ENCODE data around the gene CAMK2B. TPM values are rescaled to one million over a fixed set of nuclear protein-coding genes. Genes with fewer than 3 reads are reported as not detected.

CAMK2B gene
- total RNA-seq, 4 donors from 2014 or later, result 0.89 to 5.1 (median 1.2) TPM

DNA sequence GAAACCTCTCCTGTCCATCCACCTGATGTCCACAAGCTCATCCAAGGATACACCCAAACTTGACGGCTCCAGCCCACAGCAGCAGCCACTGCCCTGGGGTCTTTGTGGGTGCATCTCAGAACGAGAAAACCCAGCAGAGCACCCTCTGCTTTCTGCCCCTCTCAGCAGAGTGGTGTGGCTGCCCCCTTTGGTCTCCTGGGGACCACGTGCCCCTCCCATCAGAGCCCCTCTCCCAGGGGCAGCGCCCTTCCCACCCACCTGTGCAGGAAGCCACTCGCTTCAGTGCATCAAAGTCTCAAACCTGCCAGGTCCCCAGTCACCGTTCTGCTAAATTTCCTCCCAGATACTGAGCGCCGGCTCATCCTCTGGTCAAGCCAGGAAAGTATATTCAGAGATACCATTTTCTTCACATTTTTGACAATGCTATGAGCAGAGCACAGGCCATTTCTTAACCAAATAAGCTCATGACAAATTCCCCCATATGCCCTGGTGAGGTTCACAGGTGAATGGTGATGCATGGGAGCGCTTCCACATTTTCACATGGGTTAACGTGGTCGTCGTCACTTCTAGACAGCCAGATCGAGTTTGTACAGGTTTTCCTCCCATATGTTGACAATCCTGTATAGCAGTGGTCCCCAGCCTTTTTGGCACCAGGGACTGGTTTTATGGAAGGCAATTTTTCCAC is 32.4 kb downstream of the CAMK2B start:
- Histone ChIP-seq H3K27ac (no peak overlapping the region), H3K4me1 (no peaks in the 10 kb centered on the region), H3K27me3 (peaks cover 21% of the 10 kb centered on the region), H3K9me3 (no peaks in the 10 kb centered on the region), H3K36me3 (no peaks in the 10 kb centered on the region), H3K4me3 (no peak overlapping the region)
- WGBS, result 79% methylated on average over 10 of the region's 13 CpGs
- peak; percentile 35 to 69 for DNase-seq (ENCODE audit: low spot score in 2 of 2)
- TF ChIP-seq EP300 (IDR thresholded peaks at IDR 0.05), result no peak
- TF ChIP-seq POLR2AphosphoS5 (IDR thresholded peaks at IDR 0.05), result no peak
- TF ChIP-seq POLR2A (IDR thresholded peaks at IDR 0.05), result no peak
- TF ChIP-seq, protein P1, sequence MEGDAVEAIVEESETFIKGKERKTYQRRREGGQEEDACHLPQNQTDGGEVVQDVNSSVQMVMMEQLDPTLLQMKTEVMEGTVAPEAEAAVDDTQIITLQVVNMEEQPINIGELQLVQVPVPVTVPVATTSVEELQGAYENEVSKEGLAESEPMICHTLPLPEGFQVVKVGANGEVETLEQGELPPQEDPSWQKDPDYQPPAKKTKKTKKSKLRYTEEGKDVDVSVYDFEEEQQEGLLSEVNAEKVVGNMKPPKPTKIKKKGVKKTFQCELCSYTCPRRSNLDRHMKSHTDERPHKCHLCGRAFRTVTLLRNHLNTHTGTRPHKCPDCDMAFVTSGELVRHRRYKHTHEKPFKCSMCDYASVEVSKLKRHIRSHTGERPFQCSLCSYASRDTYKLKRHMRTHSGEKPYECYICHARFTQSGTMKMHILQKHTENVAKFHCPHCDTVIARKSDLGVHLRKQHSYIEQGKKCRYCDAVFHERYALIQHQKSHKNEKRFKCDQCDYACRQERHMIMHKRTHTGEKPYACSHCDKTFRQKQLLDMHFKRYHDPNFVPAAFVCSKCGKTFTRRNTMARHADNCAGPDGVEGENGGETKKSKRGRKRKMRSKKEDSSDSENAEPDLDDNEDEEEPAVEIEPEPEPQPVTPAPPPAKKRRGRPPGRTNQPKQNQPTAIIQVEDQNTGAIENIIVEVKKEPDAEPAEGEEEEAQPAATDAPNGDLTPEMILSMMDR (IDR thresholded peaks at IDR 0.05), result no peak

DNA sequence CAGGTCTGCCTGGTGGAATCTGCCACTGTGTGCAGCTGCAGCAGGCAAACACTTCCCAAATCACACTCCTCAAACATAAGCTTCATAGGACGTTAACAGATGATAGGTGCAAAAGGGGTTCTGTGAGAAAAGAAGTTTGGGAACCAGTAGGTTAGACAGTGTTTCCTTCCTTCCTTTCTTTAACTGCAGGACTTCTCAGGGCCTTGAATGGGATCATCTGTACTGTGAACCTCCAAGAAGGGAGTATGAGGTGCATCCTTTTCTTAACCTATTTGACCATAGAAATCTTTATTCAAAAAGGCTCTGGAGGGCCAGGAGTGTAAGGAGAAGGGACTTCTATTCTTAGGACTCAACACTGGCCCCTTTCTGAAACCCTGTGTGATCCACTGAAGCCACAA is 33.0 kb downstream of the CAMK2B start:
- no peaks in the 10 kb centered on the region for H3K9me3 ChIP-seq
- no peaks in the 10 kb centered on the region for H3K36me3 ChIP-seq
- no peak overlapping the region for H3K4me3 ChIP-seq
- peaks cover 21% of the 10 kb centered on the region for H3K27me3 ChIP-seq
- DNase-seq (ENCODE audit: low spot score in 2 of 2), result no peak
- no peak for TF ChIP-seq POLR2AphosphoS5 (IDR thresholded peaks at IDR 0.05)
- no peak for TF ChIP-seq EP300 (IDR thresholded peaks at IDR 0.05)
- TF ChIP-seq POLR2A (IDR thresholded peaks at IDR 0.05), result no peak
- TF ChIP-seq, protein P1 (IDR thresholded peaks at IDR 0.05), result no peak
- 81% methylated on average over 1 of the region's 1 CpG for WGBS
- H3K27ac ChIP-seq, result no peak overlapping the region
- H3K4me1 ChIP-seq, result no peaks in the 10 kb centered on the region

- no peak overlapping the region for H3K27ac ChIP-seq
Measured at GRCh38 chr7:44291733-44292419, 33.5 kb downstream of the CAMK2B start.

DNA sequence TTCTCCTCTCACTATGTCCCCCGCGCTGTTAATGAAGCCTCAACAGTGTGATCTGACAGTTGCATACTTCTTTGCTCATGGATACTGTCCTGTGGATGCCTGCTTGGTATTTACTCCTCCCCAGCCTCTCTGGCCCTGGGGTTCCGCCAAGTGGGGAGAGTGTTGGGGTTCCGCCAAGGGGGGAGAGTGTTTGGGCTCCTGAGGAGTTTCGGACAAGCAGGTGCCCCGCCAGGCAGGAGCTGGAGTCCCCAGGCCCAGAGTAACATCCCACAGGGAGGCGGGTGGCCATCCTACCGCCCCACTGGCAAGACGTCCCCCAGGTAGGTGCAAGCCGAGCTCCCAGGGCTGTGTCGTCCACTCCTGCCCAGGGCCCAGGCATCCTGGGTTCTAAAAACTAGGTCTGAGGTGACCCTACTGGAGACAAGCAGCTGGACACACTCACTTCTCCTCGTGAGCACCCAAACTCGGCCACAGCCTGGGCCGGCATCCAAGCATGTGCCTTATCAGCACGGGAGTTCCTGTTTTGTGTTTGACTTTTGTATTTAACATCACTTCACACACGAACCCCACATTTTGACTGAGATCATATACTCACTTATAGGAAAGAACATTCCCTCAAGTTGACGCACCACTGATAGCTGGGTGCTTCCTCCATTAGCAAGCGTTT is 34.2 kb downstream of the CAMK2B start:
- WGBS, result 73% methylated on average over 15 of the region's 18 CpGs
- H3K4me1 ChIP-seq, result no peaks in the 10 kb centered on the region
- peaks cover 21% of the 10 kb centered on the region for H3K27me3 ChIP-seq
- TF ChIP-seq, protein P1 (IDR thresholded peaks at IDR 0.05), result no peak
- TF ChIP-seq POLR2AphosphoS5 (IDR thresholded peaks at IDR 0.05) (no peak), POLR2A (IDR thresholded peaks at IDR 0.05) (no peak), EP300 (IDR thresholded peaks at IDR 0.05) (no peak)
- no peak overlapping the region for H3K27ac ChIP-seq
- H3K4me3 ChIP-seq, result no peak overlapping the region
- no peaks in the 10 kb centered on the region for H3K9me3 ChIP-seq
- no peaks in the 10 kb centered on the region for H3K36me3 ChIP-seq
- DNase-seq (ENCODE audit: low spot score in 2 of 2), result peak; percentile 60 to 75

More at GRCh38 chr7:44291733-44292419, 33.5 kb downstream of the CAMK2B start:
- Histone ChIP-seq H3K9me3 (no peaks in the 10 kb centered on the region), H3K27me3 (peaks cover 21% of the 10 kb centered on the region), H3K4me1 (no peaks in the 10 kb centered on the region), H3K36me3 (no peaks in the 10 kb centered on the region), H3K4me3 (no peak overlapping the region)
- 77% methylated on average over 9 of the region's 9 CpGs for WGBS
- DNase-seq (ENCODE audit: low spot score in 2 of 2), result peak in 1 of 2 donors; percentile 44
- TF ChIP-seq POLR2A (IDR thresholded peaks at IDR 0.05), result no peak
- TF ChIP-seq EP300 (IDR thresholded peaks at IDR 0.05), result no peak

DNA sequence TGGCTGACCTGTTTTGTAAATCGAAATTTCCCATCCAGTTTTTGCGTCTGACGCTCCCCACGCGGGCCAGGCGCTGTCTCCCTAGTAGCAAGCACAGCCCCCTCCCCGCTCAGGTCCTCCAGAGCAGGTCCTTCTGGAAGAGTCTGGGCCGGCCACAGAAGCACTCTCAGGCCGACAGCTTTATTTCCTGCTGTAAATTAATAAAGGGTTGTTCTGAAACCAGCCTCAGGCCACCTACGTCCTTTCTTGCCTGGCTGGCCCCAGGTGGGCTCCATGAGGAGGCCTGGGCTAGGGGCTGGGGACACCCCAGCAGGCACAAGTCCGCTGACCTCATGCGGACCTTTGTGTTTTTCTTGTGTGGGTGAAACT is 35.2 kb downstream of the CAMK2B start:
- Histone ChIP-seq H3K36me3 (no peaks in the 10 kb centered on the region), H3K9me3 (no peaks in the 10 kb centered on the region), H3K27me3 (peaks cover 21% of the 10 kb centered on the region), H3K27ac (no peak overlapping the region), H3K4me3 (no peak overlapping the region), H3K4me1 (no peaks in the 10 kb centered on the region)
- TF ChIP-seq POLR2AphosphoS5 (IDR thresholded peaks at IDR 0.05) (no peak), POLR2A (IDR thresholded peaks at IDR 0.05) (no peak), EP300 (IDR thresholded peaks at IDR 0.05) (no peak)
- TF ChIP-seq, protein P1 (IDR thresholded peaks at IDR 0.05), result no peak
- 81% methylated on average over 12 of the region's 12 CpGs for WGBS
- DNase-seq (ENCODE audit: low spot score in 2 of 2), result peak; percentile 9 to 63

Data from suprapubic skin (tissue), 4 donors.